BJ (cell line): ENCODE measurements around the gene FHDC1. TPM values are rescaled to one million over a fixed set of nuclear protein-coding genes. Genes with fewer than 3 reads are reported as not detected.

Experiments
- CTCF ChIA-PET: fragments of 350-600 bp; formaldehyde crosslinking; extraction: SDS; loops from one replicate; lab custom pipeline; 2021; ENCODE audit warnings: antibody characterized with exemption, inconsistent platforms; lab: Yijun Ruan, JAX
- POLR2A ChIA-PET: fragments of 300-600 bp; sonication (Branson Sonifier 250); formaldehyde crosslinking; extraction: SDS; loops from one replicate; lab custom pipeline; 2021; ENCODE audit warnings: antibody characterized with exemption; lab: Charles Lee
- DNase-seq: peaks from one replicate; pipeline ENCODE4 v3.0.0-alpha.2; 2011; ENCODE audit warnings: low read depth
- H3K27me3 ChIP-seq: 2 replicates; pipeline ENCODE4 v1.6.0; 2011; ENCODE audit warnings: low read length; ENCODE audit not compliant: control insufficient read depth, insufficient read depth
- H3K36me3 ChIP-seq: 2 replicates; pipeline ENCODE4 v1.5.1; 2011; ENCODE audit warnings: low read length; ENCODE audit not compliant: control insufficient read depth, insufficient read depth
- H3K4me3 ChIP-seq: 2 replicates; pipeline ENCODE4 v1.5.1; 2011; ENCODE audit warnings: low read depth, mild to moderate bottlenecking, control low read depth, low read length
- CTCF ChIP-seq: IDR thresholded peaks from 2 replicates; pipeline ENCODE4 v1.5.1; 2011; ENCODE audit warnings: low read depth, mild to moderate bottlenecking, control low read depth, inconsistent platforms, low read length, moderate library complexity; ENCODE audit not compliant: insufficient read depth
- polyA plus RNA-seq: library from polyadenylated mRNA; depleted of rRNA; stranded (reverse); fragments of >200 nt; gene quantifications from 2 replicates; pipeline ENCODE4 v1.2.3, GENCODE V29; 2011

Gene FHDC1
- polyA plus RNA-seq, 1 experiment, result 0.17 TPM

- Histone ChIP-seq H3K36me3 (no peaks in the 10 kb centered on the region), H3K4me3 (no peak overlapping the region), H3K27me3 (peaks cover 1% of the 10 kb centered on the region; the same call in 1 of the 2 replicates)
- ChIA-PET CTCF (interaction anchor here (0.6 kb wide), 1 partner anchor 49 kb away, joined by 3 read pairs; no protein-coding TSS in a partner anchor), POLR2A (no interaction called here)
- no peak for TF ChIP-seq CTCF
- no peak for DNase-seq
These were observed 14.5 kb downstream of the FHDC1 start for GRCh38 chr4:152950402-152951274.

- ChIA-PET CTCF (no interaction called here), POLR2A (no interaction called here)
- Histone ChIP-seq H3K36me3 (no peaks in the 10 kb centered on the region), H3K4me3 (no peak overlapping the region), H3K27me3 (peaks cover 1% of the 10 kb centered on the region; the same call in 1 of the 2 replicates)
- no peak for DNase-seq
- TF ChIP-seq CTCF, result no peak
These were observed 15.2 kb downstream of the FHDC1 start for GRCh38 chr4:152951348-152951747.

- no peak overlapping the region for H3K4me3 ChIP-seq
- ChIA-PET POLR2A (no interaction called here), CTCF (no interaction called here)
- peaks cover 1% of the 10 kb centered on the region; the same call in 1 of the 2 replicates for H3K27me3 ChIP-seq
- TF ChIP-seq CTCF, result no peak
- DNase-seq, result no peak
- no peaks in the 10 kb centered on the region for H3K36me3 ChIP-seq
These were observed 17.4 kb downstream of the FHDC1 start for GRCh38 chr4:152953514-152953913.

GRCh38 chr4:152954741-152955140 lies 18.6 kb downstream of the FHDC1 start:
- no peak for DNase-seq
- Histone ChIP-seq H3K4me3 (no peak overlapping the region), H3K36me3 (no peaks in the 10 kb centered on the region), H3K27me3 (peaks cover 1% of the 10 kb centered on the region; the same call in 1 of the 2 replicates)
- TF ChIP-seq CTCF, result no peak
- ChIA-PET CTCF (interaction anchor here (1.2 kb wide), 1 partner anchor 173 kb away, joined by 3 read pairs; no protein-coding TSS in a partner anchor), POLR2A (no interaction called here)

GRCh38 chr4:152956147-152956546 lies 20.0 kb downstream of the FHDC1 start:
- CTCF ChIA-PET, result interaction anchor here (1.5 kb wide), 1 partner anchor 12 kb away, joined by 3 read pairs; no protein-coding TSS in a partner anchor
- Histone ChIP-seq H3K4me3 (no peak overlapping the region), H3K36me3 (no peaks in the 10 kb centered on the region), H3K27me3 (no peaks in the 10 kb centered on the region)
- DNase-seq, result no peak
- POLR2A ChIA-PET, result no interaction called here
- TF ChIP-seq CTCF, result no peak
